Bronchial epithelial cell (primary cell): Measurements from ENCODE around the gene ACBD6. TPM values are rescaled to one million over a fixed set of nuclear protein-coding genes. Genes with fewer than 3 reads are reported as not detected.

ENCODE experiments used
- DNase-seq: peaks from one replicate; pipeline ENCODE4 v3.0.0-alpha.2; 2010; ENCODE audit warnings: low read depth
- FAIRE-seq: peaks from 2 replicates; lab custom pipeline; 2011; peaks lifted over from hg19 to GRCh38; lab: Jason Lieb, UNC
- H3K27me3 ChIP-seq: 2 replicates; pipeline ENCODE4 v1.5.1; 2011; ENCODE audit warnings: low read length; ENCODE audit not compliant: control insufficient read depth, insufficient read depth
- H3K36me3 ChIP-seq: 2 replicates; pipeline ENCODE4 v1.5.1; 2011; ENCODE audit warnings: low read length; ENCODE audit not compliant: control insufficient read depth, insufficient read depth
- H3K4me3 ChIP-seq: 2 replicates; pipeline ENCODE4 v1.5.1; 2011; ENCODE audit warnings: mild to moderate bottlenecking, low read depth, low read length, control low read depth
- CTCF ChIP-seq: IDR thresholded peaks from 2 replicates; pipeline ENCODE4 v1.5.1; 2011; ENCODE audit warnings: mild to moderate bottlenecking, moderate library complexity, low read length, control low read depth, inconsistent platforms; ENCODE audit not compliant: insufficient read depth, severe bottlenecking
- total RNA-seq: library from RNA; depleted of rRNA; stranded (reverse); fragments of >200 nt; gene quantifications from 2 replicates; pipeline ENCODE4 v1.2.1, GENCODE V29; 2014

Gene ACBD6
- total RNA-seq, 1 donor from 2014 or later: 118 TPM

GRCh38 chr1:180376253-180376652, 126.1 kb downstream of the ACBD6 start:
- H3K4me3 ChIP-seq: no peak overlapping the region
- no peaks in the 10 kb centered on the region for H3K36me3 ChIP-seq
- DNase-seq: no peak
- no peak for FAIRE-seq
- TF ChIP-seq CTCF: no peak
- no peaks in the 10 kb centered on the region for H3K27me3 ChIP-seq

- Histone ChIP-seq H3K4me3 (no peak overlapping the region), H3K27me3 (no peaks in the 10 kb centered on the region), H3K36me3 (no peaks in the 10 kb centered on the region)
- TF ChIP-seq CTCF: no peak
- no peak for FAIRE-seq
- DNase-seq: no peak
These were observed 129.6 kb downstream of the ACBD6 start for GRCh38 chr1:180372728-180373127.

- H3K36me3 ChIP-seq: no peaks in the 10 kb centered on the region
- no peak for FAIRE-seq
- TF ChIP-seq CTCF: no peak
These were observed 131.8 kb downstream of the ACBD6 start for GRCh38 chr1:180370597-180370996.

GRCh38 chr1:180370188-180370587, 132.2 kb downstream of the ACBD6 start:
- Histone ChIP-seq H3K4me3 (no peak overlapping the region), H3K36me3 (no peaks in the 10 kb centered on the region), H3K27me3 (no peaks in the 10 kb centered on the region)
- DNase-seq (no peak), FAIRE-seq (no peak)
- no peak for TF ChIP-seq CTCF

More at GRCh38 chr1:180370597-180370996, 131.8 kb downstream of the ACBD6 start:
- no peaks in the 10 kb centered on the region for H3K27me3 ChIP-seq
- no peak overlapping the region for H3K4me3 ChIP-seq
- DNase-seq: no peak

- no peak for TF ChIP-seq CTCF
- Histone ChIP-seq H3K4me3 (no peak overlapping the region), H3K27me3 (no peaks in the 10 kb centered on the region), H3K36me3 (no peaks in the 10 kb centered on the region)
- FAIRE-seq (no peak), DNase-seq (no peak)
These were observed 133.3 kb downstream of the ACBD6 start for GRCh38 chr1:180369061-180369460.

- Histone ChIP-seq H3K36me3 (no peaks in the 10 kb centered on the region), H3K4me3 (no peak overlapping the region), H3K27me3 (no peaks in the 10 kb centered on the region)
- no peak for TF ChIP-seq CTCF
- FAIRE-seq (no peak), DNase-seq (no peak)
These were observed 135.9 kb downstream of the ACBD6 start for GRCh38 chr1:180366371-180367068.
